HG03066 (cell line): Measurements from ENCODE around the gene TRAPPC8.
"Not testable (repeated sequence)": the region's sequence is repeated elsewhere in the genome, so short reads cannot be mapped to it uniquely, and the experiment has no call there.

Experiments used
- ATAC-seq: cut with Tn5 transposase; IDR thresholded peaks from one replicate; pipeline ENCODE4 v1.9.1; 2021; ENCODE audit warnings: low read depth; ENCODE audit not compliant: unreplicated experiment

Gene TRAPPC8, protein sequence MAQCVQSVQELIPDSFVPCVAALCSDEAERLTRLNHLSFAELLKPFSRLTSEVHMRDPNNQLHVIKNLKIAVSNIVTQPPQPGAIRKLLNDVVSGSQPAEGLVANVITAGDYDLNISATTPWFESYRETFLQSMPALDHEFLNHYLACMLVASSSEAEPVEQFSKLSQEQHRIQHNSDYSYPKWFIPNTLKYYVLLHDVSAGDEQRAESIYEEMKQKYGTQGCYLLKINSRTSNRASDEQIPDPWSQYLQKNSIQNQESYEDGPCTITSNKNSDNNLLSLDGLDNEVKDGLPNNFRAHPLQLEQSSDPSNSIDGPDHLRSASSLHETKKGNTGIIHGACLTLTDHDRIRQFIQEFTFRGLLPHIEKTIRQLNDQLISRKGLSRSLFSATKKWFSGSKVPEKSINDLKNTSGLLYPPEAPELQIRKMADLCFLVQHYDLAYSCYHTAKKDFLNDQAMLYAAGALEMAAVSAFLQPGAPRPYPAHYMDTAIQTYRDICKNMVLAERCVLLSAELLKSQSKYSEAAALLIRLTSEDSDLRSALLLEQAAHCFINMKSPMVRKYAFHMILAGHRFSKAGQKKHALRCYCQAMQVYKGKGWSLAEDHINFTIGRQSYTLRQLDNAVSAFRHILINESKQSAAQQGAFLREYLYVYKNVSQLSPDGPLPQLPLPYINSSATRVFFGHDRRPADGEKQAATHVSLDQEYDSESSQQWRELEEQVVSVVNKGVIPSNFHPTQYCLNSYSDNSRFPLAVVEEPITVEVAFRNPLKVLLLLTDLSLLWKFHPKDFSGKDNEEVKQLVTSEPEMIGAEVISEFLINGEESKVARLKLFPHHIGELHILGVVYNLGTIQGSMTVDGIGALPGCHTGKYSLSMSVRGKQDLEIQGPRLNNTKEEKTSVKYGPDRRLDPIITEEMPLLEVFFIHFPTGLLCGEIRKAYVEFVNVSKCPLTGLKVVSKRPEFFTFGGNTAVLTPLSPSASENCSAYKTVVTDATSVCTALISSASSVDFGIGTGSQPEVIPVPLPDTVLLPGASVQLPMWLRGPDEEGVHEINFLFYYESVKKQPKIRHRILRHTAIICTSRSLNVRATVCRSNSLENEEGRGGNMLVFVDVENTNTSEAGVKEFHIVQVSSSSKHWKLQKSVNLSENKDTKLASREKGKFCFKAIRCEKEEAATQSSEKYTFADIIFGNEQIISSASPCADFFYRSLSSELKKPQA (N-terminal part only)

DNA sequence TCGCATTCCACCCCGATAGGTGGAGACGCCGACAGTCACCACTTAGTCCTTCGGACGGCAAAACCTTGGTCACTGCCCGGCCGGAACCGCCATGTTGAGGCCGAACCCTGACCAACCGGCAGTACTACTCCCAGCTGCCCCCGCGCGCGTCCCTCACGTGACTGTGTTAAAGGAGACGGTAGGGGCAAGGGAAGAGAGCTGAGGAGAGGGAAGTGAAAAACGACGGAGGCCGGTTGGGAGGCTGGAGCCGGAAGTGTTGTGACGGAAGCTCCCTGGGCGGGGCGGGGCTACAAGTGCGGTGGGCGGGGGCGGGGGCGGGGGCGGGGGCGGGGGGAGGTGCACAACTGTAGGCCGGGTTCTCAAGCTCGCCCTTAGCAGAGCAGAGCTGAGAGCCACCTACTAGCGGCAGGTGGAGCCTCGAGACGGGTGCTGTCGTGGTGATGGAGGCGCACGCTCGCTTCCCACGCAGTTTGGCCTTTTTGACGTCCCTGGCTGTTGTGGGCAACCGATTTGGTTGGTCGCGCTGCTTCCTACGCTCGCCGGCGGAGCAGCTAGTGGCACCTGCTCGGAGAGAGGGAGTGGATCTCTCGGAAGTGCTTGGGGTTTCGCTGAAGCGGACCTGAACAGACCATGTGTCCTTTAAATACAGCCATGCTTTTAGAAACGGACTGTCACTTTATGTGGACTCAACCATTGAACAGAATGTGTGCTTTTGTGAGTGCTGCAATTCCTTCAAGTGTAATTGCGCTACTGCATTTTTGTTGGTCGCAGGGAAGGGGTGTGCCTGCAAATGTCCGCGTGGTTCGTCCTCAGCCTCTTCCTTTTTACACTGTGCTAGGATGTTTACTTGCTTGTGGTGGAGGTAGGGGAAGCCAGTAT is at the start of gene TRAPPC8:
TSS of gene TRAPPC8 (minus strand) at position 130 of the 879 bp plus-strand sequence. CDS start 364 bp downstream, outside the sequence.
- peak; percentile 83 for ATAC-seq

DNA sequence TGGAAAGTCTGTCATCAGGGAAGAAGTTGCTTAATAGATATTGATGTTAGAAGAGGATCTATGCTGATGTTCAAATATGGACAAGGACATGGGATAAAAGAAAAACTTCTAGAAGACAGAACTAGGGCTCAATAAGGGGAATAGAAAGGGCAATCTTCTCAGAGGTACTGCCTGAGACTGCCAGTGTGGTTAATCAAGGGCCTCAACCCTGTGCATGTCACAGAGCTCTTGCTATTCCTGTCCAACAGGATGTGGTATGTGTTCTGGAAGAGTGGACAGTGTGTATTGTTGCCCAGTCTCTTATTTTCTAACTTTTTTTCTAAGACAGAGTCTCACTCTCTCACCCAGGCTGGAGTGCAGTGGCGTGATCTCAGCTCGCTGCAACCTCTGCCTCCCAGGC is 47.9 kb upstream of the TRAPPC8 start:
- peak; percentile 98 for ATAC-seq

DNA sequence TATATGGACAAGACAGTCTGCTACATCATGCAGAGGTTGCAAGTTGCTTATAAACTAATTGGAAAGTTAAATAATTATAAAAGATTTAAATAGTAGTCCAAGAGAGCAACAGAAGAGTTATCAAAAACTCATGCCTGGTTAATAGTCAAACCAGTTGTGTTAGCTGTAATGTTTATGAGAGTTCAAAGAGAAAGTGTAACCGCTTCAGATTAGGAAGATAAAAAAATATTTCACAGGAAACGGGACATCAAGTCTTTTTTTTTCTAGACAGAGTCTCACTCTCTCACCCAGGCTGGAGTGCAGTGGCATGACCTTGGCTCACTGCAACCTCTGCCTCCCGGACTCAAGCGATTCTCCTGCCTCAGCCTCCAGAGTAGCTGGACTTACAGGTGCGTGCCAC is 41.0 kb upstream of the TRAPPC8 start:
- ATAC-seq, result no peak

DNA sequence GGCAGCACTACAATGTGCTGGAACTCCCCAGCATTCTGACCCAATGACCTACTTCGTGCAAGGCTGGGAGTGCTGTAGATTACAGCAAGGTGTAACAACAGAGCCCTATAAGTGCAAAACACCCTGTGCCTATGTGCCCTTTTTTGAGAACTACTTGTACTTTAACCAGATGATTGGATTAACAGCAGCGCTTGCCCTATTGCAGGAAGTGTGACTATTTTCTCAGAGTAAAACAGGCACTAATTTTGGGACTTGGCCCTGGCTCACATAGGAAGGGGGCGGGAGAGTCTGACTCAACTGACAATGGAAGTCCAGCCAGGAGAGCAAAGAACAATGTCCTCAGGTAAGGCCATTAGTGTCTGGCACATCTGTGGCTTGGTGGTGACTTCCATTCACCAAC is 40.1 kb upstream of the TRAPPC8 start:
- no peak for ATAC-seq

DNA sequence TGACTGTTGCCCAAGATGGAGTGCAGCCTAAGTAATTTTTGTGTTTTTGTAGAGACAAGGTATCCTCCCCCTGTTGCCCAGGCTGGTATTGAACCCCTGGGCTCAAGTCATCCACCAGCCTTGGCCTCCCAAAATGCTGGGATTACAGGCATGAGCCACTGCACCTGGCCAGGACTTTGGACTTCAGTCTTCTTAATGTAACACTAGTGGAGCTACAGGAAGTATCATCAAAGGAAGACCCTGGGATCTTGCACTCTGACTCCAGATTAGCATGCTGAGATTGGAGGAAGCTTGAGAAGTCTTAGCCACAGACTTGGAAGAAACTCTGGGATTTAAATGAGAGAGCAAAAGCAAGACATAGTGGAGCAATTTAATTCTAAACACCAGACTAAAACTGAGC is 37.9 kb upstream of the TRAPPC8 start:
- ATAC-seq, result no peak

DNA sequence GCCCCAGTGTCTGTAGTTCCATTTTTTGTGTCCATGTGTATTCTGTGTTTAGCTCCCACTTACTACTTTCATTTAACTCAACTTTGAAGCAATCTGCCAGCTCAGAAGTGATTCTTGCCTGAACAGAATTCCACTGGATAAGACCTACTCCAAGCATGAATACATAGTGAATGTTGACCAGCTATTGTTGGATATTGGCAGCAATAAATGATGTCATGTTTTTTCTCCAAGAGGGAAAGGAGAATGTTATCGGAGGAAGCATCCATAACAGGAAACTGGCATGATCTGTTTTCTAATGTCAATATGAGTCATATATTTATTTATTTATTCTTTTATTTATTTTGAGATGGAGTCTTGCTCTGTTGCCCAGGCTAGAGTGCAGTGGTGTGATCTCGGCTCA is 36.8 kb upstream of the TRAPPC8 start:
- ATAC-seq, result no peak

DNA sequence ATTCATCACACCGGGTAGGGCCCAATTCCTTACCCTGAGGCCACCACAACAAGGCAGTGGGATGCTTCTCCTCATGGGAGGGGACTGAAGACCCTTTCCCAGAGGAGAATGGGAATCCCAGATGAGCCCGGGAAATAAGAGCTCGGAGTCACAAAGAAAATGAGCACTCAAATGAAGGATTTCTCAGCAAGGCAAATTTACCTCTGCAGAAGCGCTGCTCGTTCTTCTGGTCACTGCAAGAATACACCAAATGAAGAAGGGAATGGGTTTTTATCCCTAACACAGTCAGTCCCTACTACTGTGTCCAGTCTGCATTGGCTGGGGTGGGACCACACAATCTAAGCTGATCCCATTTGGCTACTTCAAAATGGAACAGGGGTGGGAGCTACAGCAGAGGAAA is 35.7 kb upstream of the TRAPPC8 start:
- ATAC-seq, result no peak

DNA sequence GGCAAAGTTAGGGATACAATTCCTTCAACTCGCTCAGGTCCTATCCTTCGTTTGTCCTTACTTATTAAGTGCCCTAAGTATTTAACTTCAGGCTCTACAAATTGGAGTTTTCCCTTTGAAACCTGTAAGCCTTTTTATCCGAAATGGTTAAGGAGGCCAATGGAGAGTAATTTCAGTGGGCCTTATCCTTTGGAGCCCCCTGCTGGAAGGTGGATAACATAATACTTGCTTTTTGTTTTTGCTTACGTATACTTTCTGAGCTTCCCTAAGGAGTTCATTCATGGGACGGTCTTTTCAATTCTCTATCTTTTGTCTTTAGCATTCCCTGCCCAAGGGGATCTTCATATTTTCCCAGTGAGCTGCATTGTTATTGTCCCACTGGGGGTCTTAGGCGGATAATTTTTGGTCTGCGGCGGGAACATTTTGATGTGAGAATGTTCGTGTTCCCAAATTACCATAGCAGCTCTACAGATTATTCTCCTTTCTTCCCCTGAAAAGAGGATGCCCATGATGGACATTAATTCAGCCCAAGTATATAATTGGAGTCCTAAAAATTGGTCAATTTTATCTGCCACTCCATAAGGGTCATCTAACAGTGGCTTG is 34.4 kb upstream of the TRAPPC8 start:
- no peak for ATAC-seq

DNA sequence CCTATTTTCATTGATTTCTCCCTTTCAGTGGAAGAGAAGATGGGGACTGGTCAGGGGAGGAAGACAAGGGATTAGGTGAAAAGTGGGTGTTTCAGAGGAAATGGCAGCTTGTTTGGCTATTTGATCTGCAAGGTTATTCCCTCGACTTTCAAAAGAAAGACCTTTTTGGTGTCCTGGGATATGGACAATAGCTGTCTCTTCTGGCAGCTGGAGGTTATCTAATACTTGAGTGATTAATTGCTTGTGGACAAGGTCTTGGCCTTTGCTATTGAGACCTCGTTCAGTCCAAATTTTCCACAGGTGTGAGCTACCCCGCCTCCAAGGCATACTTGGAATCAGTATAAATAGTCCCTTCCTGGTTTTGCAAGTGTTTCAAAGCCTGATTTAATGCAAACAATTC is 33.3 kb upstream of the TRAPPC8 start:
- no peak for ATAC-seq

DNA sequence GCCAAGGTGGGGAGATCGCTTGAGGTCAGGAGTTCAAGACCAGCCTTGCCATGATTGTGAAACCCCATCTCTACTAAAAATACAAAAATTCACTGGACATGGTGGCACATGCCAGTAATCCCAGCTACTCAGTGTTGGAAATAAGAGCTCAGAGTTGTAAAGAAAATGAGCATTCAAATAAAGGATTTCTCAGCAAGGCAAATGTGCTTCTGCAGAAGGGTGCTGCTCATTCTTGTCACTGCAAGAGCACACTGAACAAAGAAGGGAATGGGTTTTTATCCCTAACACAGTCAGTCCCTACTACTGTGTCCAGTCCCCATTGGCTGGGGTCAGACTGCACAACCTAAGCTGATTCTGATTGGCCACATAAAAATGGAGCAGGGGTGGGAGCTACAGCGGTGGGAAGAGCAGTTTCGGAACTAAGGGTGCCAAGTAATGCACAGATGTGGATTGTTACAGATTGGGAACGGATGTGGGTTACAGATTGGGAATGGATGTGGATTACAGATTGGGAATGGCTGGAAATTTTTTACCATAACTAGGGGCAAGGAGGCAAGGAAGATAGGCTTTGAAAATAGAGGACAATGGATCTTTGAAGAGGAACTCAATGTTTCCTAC is 31.1 kb upstream of the TRAPPC8 start:
- no peak for ATAC-seq

DNA sequence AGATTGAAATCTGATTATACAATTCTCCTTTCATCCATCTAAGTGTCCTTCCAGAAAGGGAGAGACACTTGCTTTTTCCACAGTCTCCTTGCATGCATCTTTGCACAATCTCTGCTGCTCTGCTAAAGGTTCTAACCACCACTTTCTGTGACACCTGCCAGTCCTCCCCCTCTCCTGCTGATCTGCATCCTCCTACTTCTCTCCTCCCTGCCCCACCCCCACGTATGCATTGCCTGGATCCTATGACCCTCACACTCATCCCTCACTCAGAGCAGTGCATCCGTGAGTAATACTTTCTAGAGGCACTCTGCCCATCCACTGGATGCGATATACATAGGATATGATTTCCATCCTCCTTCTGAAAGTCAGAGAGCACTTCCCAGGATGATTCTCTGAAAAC is 27.7 kb upstream of the TRAPPC8 start:
- no peak for ATAC-seq

DNA sequence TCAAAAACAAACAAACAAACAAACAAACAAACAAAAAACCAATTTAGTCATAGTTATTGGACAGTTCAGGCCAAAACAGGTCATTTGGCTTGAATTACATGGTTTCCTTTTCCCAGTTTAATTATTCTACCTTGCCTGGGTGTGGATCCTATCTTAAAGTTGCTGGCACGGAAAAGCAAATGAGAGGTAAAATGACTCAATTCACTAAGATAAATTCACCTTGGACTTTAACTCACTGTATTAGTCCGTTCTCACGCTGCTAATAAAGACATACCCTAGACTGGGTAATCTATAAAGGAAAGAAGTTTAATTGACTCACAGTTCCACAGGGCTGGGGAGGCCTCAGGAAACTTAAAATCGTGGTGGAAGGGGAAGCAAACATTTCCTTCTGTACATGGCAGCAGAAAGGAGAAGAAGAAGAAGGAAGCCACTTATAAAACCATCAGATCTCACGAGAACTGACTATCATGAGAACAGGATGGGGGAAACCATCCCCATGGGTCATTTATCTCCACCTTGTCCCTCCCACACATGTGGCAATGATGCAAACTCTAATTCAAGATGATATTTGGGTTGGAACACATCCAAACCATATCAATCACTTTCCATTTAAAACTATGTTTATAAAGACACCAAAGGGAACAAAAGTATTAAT is 22.5 kb upstream of the TRAPPC8 start:
- no peak for ATAC-seq

DNA sequence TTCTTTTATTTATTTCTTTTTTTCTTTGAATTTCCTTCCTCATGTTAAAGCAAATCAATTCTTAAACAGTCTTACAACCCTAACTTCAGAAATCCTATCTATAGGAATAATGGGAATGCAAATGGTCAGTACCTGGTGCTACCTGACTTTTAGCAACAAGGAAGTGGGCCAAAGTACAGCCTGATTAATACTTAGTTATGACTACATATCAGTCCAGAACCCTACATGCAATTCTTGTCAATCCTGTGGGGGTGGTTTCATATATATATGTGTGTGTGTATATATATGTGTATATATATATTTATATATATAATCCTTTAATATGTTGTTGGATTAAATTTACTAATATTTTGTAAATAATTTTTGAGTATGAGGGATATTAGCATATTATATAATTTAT is 14.8 kb upstream of the TRAPPC8 start:
- ATAC-seq, result no peak

DNA sequence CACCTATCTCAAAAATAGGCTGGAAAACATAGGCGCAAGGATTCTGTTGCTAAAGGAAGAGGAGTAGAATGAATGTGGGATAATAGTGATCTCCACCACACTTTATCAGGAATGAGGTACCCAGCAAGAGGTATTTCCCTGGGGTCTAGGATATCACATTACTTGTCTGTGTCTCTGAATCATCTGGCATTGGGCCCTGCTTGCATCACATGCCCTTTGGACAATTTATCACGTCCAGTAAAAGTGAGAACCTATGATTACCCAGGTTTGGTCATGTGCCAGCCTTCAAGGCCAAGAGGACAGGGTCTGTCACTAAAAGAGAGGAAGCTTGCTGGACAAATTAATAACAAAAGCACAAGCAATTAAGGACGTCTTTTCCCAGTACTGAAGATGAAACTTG is 11.4 kb upstream of the TRAPPC8 start:
- ATAC-seq, result no peak

DNA sequence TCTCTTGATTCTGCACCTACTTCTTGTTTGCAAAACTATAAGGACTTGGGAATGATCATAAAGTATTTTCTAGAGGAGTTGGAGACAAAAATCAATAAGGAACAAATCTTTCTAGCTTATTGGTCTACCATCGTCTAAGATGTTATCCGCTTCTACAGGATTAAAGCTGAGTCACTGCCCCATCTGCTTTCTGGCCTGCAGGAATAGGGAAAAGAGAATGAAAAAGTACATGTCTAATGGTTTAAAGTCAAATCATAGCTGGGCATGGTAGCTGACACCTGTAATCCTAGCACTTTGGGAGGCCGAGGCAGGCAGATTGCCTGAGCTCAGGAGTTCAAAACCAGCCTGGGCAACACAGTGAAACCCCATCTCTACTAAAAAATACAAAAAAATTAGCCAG is 10.8 kb upstream of the TRAPPC8 start:
- ATAC-seq, result not testable (repeated sequence)

DNA sequence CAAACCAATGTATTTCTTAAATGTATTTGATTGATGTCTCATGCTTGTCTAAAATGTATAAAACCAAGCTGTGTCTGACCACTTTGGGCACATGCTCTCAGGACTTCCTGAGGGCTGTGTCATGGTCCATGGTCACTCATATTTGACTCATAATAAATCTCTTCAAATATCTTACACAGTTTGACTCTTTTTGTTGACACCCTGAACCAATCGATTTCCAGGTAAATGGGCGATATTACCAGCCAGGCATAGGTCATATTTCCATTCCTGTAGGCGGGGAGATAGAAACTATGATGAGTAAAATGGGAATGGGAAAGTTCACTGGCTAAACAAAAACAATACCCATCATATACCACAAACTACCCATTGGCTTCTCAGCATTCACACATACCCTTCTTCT is 9.3 kb upstream of the TRAPPC8 start:
- no peak for ATAC-seq

DNA sequence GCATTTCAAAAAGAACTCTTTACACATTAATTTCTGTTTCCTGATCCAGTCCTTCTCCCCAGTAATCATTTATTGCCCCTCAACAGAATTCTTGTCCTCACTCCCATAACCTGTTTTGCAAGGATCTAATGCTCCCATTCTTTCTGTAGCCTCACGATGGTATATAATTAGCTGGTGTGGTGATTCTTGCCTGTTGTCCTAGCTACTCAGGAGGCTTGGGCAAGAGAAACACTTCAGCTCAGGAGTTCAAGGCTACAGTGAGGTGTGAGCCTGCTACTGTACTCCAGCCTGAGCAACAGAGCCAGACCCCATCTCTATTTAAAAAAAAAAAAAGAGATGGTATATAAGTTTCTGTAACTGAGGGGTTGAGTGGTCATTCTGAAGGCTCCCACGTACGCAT is 7.7 kb upstream of the TRAPPC8 start:
- no peak for ATAC-seq

DNA sequence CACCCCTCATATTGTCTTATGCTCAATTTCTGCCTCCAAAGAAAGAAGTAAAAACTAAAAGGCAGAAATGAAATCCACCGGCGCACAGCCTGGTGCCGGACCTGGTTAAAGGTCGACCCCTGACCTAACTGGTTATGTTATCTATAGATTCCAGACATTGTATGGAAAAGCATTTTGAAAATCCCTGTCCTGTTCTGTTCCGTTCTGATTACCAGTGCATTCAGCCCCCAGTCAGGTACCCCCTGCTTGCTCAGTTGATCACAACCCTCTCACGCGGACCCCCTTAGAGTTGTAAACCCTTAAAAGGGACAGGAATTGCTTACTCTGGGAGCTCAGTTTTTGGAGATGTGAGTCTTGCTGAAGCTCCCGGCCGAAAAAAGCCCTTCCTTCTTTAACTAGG is 5.4 kb upstream of the TRAPPC8 start:
- not testable (repeated sequence) for ATAC-seq
